Measurements from ENCODE around the gene NVL.
A peak's percentile ranks its signal among the peaks of the same experiment; 100 is the strongest.

The NVL gene

GRCh38 chr1:224300346-224300745 is 29.6 kb downstream of the NVL start:
- DNase-seq: no peak
- intact Hi-C loops (cut with DNase I): no loop called here

- DNase-seq: no peak
- intact Hi-C loops (cut with DNase I): no loop called here
These were observed 31.3 kb downstream of the NVL start for GRCh38 chr1:224298346-224299330.

DNA sequence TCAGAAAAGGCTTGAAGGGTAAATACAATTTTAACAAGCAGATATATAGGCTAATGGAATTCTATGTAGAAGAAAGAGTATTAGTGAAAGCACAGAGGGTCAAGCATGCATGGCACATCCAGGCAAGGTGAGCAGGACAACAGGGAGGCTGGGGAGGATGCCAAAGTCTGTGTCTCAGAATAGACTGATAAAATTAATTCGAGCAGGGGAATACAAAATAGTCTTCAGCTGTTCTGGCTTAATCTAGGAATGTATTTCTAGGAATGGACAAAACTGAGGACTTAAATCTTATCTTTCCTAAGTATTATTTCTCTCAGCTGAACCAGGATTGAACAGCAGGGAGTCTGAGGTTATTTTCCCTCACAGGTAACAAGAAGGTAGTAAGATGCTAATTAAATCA is 35.2 kb downstream of the NVL start:
- intact Hi-C loops (cut with DNase I): no loop called here
- no peak for DNase-seq

GRCh38 chr1:224292419-224292818 is 37.6 kb downstream of the NVL start:
- DNase-seq: no peak
- intact Hi-C loops (cut with DNase I): no loop called here

DNA sequence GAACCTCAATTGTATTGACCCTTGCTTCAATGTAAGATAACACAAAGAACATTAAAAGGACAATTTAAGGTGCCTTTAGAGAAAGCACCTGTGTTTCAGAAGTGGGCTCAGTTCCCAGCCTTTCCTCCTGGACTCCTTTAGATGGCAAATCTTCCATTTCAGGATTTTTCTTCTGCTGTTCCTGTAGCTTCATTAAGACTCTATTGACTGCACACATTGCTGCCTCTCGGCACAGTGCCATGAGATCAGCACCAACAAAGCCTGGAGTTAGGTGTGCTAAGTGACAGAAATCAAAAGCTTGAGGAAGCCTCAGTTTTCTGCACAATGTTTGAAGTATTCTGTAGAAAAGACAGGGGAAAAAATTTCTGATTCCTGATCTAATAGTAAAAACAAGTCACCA is 40.6 kb downstream of the NVL start:
- intact Hi-C loops (cut with DNase I): no loop called here
- peak in 4 of 42 donors; percentile 10 to 17 (median 12) for DNase-seq

DNA sequence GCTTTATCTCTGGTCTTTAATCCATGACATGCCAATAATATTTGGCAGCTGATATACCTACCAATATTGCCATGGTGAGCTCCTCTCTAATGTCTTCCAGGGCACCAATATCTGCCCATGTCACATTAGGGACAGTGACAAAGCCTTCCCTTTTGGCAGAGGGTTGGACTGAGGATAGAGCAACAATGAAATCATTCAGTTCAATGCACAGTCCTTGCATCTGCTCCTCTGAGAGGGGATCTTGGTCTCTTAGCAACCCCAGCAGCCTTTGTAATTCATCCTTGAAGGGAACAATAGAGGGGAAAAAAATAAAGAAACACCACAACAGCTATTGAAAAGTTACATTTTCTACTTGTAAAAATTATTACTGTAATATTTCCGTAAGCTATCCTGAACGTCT is 42.3 kb downstream of the NVL start:
- intact Hi-C loops (cut with DNase I): no loop called here
- peak in 31 of 42 donors; percentile 4 to 81 (median 50) for DNase-seq

GRCh38 chr1:224282140-224282539 is 47.8 kb downstream of the NVL start:
- intact Hi-C loops (cut with DNase I): no loop called here
- DNase-seq: no peak

GRCh38 chr1:224276771-224277487 is 53.0 kb downstream of the NVL start:
- no peak for DNase-seq
- intact Hi-C loops (cut with DNase I): no loop called here

- no peak for DNase-seq
- intact Hi-C loops (cut with DNase I): no loop called here
These were observed 54.9 kb downstream of the NVL start for GRCh38 chr1:224274970-224275626.

DNA sequence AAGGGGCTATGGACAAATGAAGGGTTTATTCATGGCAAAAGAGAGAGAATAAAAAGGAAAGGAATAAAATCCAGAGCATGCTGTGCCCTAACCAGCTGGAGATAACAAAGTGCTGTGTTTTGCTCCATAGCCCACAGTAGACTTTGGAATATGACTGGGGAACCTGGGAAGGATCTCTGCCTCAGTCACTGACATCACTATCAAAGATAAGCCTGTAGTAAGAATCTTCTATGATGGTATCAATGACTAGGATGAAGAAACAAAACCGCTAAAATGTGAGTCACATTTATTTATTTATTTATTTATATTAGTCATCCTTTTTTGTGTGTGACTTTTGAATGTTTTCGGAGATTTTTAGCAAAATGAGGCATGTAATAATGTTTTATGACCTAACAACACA is 56.3 kb downstream of the NVL start:
- no peak for DNase-seq
- intact Hi-C loops (cut with DNase I): no loop called here

DNA sequence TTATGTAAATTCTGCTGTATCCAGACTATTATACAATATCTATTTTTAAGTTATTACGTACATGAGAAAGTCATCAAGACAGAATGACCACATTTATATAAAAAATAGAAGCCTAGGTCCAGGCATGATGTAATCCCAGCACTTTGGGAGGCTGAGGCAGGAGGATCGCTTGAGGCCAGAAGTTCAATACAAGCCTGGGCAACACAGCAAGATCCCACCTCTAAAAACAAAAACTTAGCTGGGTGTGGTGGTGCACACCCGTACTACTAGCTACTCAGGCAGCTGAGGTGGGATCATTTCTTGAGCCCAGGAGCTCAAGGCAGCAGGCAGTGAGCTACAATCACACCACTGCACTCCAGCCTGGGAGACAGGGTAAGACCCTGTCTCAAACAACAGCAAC is 58.9 kb downstream of the NVL start:
- DNase-seq: no peak
- intact Hi-C loops (cut with DNase I): no loop called here

GRCh38 chr1:224267925-224268324 is 62.0 kb downstream of the NVL start:
- intact Hi-C loops (cut with DNase I): no loop called here
- DNase-seq: no peak

DNA sequence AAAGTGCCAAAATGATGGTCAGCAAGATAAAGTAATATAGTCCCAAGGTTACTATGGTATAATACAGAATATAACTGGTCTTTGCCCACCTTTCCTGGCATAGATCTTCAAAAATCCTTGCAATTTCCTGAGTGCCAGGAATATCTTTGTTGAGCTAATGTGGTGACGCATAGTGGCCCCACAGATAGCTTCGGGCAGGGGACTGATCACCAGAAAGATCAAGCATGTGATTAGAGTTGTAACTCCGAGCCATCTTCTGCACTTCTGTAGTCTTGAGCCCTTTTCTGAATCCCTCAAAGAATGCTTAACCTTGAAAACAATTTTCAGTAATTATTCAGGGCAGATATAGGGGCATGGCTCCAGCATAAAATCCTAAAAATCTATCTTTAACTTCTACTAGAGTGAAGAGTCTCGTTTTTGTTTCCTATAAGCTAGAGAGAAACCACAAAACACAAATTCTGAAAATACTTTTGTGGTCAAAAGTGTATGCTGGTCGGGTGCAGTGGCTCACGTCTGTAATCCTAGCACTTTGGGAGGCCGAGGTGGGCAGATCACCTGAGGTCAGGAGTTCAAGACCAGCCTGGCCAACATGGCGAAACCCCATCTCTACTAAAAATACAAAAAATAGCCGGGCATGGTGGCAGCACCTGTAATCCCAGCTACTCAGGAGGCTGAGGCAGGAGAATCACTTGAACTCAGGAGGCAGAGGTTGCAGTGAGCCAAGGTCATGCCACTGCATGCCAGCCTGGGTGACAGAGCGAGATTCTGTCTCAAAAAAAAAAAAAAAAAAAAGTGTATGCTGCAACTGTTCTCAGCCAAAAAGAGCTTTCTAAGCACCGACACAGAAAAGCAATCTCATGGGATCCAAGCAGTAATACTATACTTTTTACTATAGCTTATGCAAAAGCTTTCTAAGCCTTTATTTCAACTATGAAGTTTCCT is 62.8 kb downstream of the NVL start:
- DNase-seq: no peak
- intact Hi-C loops (cut with DNase I): no loop called here

- DNase-seq: no peak
- intact Hi-C loops (cut with DNase I): no loop called here
These were observed 63.7 kb downstream of the NVL start for GRCh38 chr1:224266105-224266914.

DNA sequence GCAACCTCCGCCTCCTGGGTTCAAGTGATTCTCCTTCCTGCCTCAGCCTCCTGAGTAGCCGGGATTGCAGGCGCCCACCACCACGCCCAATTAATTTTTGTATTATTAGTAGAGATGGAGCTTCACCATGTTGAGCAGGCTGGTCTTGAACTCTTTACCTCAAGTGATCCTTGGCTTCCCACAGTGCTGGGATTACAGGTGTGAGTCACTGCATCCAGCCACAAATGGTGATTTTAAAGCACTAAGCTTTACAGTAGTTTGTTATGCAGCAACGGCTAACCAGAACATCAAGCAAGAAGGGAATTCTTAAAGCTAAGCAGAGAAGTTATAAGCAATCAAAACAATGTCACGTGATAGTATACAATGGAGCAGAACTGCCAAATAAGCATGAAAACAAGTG is 65.7 kb downstream of the NVL start:
- intact Hi-C loops (cut with DNase I): no loop called here
- no peak for DNase-seq

DNA sequence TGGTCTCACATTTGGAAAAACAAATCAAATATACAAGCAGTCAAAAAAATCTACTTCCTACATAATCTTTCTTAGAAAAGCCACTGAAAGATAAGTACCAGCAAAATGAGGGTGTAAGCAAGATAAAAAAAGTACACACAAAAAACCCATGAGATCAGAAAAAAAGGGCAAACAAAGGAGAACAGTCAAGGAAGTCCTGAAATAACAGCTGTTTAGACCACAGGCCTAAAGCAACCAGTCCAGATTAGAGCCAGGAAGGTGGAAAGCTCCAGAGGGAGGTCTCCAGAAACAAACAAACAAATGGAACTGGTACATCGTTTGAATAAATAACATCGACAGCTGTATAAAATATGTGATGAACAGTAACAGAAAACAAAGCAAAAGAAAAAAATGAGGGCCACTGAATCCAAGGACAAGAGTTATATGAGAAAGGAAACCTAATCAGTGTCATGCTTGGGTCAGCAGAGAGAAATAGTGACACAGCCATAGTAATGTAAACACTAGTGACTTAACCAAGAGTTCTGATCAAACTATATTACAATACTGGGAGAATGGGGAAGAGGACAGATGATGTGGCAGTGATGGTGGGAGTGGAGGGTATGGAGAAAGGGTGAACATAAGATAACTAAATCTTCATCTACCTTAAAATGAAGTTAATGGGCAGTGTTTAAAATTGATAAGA is 67.5 kb downstream of the NVL start:
- no peak for DNase-seq

GRCh38 chr1:224259986-224260385 is 70.0 kb downstream of the NVL start:
- intact Hi-C loops (cut with DNase I): no loop called here
- no peak for DNase-seq

More for the DNA sequence above, 67.5 kb downstream of the NVL start:
- intact Hi-C loops (cut with DNase I): no loop called here
